Aorta (tissue), 5 donors: Measurements from ENCODE around the gene CRKL. TPM values are rescaled to one million over a fixed set of nuclear protein-coding genes. Genes with fewer than 3 reads are reported as not detected.

ENCODE experiments used
- ATAC-seq: fragments of 200-7000 bp; cut with Tn5 transposase; one replicate; pipeline ENCODE4 v1.9.1; 2022; ENCODE audit warnings: moderate library complexity; ENCODE audit not compliant: low FRiP score
- DNase-seq, 2 donors: peaks; one replicate each; pipeline ENCODE4 v3.0.0-alpha.2; 2020
- H3K27ac ChIP-seq, 2 donors: one replicate each; pipeline ENCODE4 v1.5.1; 2013; ENCODE audit warnings: low read length in 2 of 2, mild to moderate bottlenecking in 2 of 2, moderate library complexity in 2 of 2, control low read depth in 1 of 2, inconsistent platforms in 1 of 2, low read depth in 1 of 2
- H3K27me3 ChIP-seq, 2 donors: one replicate each; pipeline ENCODE4 v1.6.1; 2013; ENCODE audit warnings: control low read depth in 1 of 2, low read length in 1 of 2, mild to moderate bottlenecking in 1 of 2, moderate library complexity in 1 of 2; ENCODE audit not compliant: insufficient read depth in 2 of 2, control insufficient read depth in 1 of 2
- H3K36me3 ChIP-seq, 2 donors: one replicate each; pipeline ENCODE4 v1.6.1; 2013; ENCODE audit warnings: control low read depth in 1 of 2, low read length in 1 of 2, mild to moderate bottlenecking in 1 of 2; ENCODE audit not compliant: insufficient read depth in 2 of 2, control insufficient read depth in 1 of 2
- H3K4me1 ChIP-seq, 2 donors: one replicate each; pipeline ENCODE4 v1.6.1; 2013; ENCODE audit warnings: low read length in 2 of 2, control low read depth in 1 of 2, mild to moderate bottlenecking in 1 of 2, moderate library complexity in 1 of 2; ENCODE audit not compliant: insufficient read depth in 2 of 2, control insufficient read depth in 1 of 2
- H3K4me3 ChIP-seq, 2 donors: one replicate each; pipeline ENCODE4 v1.5.1; 2013; ENCODE audit warnings: low read length in 2 of 2, control low read depth in 1 of 2, mild to moderate bottlenecking in 1 of 2
- H3K9me3 ChIP-seq: one replicate; pipeline ENCODE4 v1.6.1; 2013; ENCODE audit warnings: mild to moderate bottlenecking, low read length; ENCODE audit not compliant: control insufficient read depth
- WGBS, 2 donors: extraction: QIAGEN DNeasy Blood & Tissue Kit; methylation state at CpG; one replicate each; pipeline ENCODE4 v1.1.7; 2013; 5-methylcytosine and 5-hydroxymethylcytosine counted together
- intact Hi-C, 2 donors: fragments of 100-400 bp; cut with DNase I; formaldehyde crosslinking; loops; one replicate each; pipeline versions ENCODE4 v1.14.2 to v1.15.0; 2022
- polyA plus RNA-seq, 2 donors: library from polyadenylated mRNA; stranded (reverse); fragments of 200-250 nt; gene quantifications; one replicate each; pipeline ENCODE4 v1.2.3, GENCODE V29; 2013
- total RNA-seq, 2 donors: library from RNA; stranded (reverse); fragmentation: NEBNext Ultra II Directional; extraction: Animal tissue kit (Norgen Biotek cat#: 25700); gene quantifications; one replicate each; pipeline ENCODE4 v1.2.1, GENCODE V29; 2021
- donor health status: healthy with polysubstance abuse.
- donor health status: Bipolar disorder and iron deficiency.
- donor health status: DM: no; HTN: no; CAD: no.
- donor health status: DM: no; HTN: no; CAD: no.
- donor health status: DM: yes; HTN: yes; CAD: no.

Gene CRKL
- total and polyA plus RNA-seq, 4 donors: 9.5 to 45.9 (median 25.3) TPM

DNA sequence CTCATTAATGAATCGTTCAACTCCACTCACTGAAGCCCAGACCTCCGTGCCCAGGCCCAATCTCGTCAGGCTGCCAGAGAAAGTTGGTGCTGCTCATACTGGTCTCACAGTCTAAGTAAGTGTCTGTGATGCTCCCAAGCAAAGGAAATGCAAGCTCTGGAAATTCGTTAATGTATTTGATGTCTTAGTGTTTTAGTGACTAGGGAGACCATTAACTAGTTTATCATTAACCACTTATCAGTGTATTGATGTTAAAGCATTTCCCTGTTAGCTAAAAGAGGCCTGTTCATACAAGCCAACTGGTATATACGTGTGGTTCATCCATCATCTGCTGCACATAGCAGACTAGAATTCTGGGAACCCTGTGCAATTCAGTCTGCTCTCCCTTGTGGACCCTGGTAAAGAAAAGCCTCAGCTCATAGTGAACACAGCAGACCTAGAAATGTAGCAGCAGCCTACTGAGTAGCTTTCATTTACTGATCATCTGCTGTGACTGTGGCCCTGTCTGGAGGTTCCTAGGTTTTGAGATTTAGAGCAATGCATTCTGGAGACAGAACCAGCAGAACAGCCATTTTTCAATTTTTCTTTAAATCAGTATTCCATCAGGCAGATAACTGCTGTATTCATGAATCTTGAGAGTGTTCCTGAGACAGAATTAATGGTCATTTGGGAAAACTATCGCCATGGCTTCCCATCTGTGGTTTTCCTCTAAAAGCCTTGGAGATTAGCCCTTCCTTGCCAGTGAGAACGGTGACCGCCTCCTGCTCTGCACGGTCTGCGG, 34.1 kb downstream of the CRKL start:
- ATAC-seq (no peak), DNase-seq (no peak)
- Histone ChIP-seq H3K4me1 (no peaks in the 10 kb centered on the region), H3K36me3 (peaks cover 0 to 5% of the 10 kb centered on the region in 2 donors), H3K4me3 (no peak overlapping the region), H3K9me3 (no peaks in the 10 kb centered on the region), H3K27ac (no peak overlapping the region), H3K27me3 (no peaks in the 10 kb centered on the region)
- intact Hi-C loops: no loop called here
- 79 to 82% methylated on average over 10 of the region's 10 CpGs for WGBS, 2 donors

- DNase-seq: peak in 1 of 2 donors; percentile 42
- intact Hi-C loops: no loop called here
- Histone ChIP-seq H3K27ac (no peak overlapping the region), H3K4me1 (no peaks in the 10 kb centered on the region), H3K27me3 (no peaks in the 10 kb centered on the region), H3K9me3 (no peaks in the 10 kb centered on the region), H3K36me3 (peaks cover 0 to 5% of the 10 kb centered on the region in 2 donors), H3K4me3 (no peak overlapping the region)
- no peak for ATAC-seq
- 82 to 85% methylated on average over 8 of the region's 8 CpGs for WGBS, 2 donors
Observed at GRCh38 chr22:20951932-20952380, 34.7 kb downstream of the CRKL start.

- DNase-seq: peak in 1 of 2 donors; percentile 41
- no peaks in the 10 kb centered on the region for H3K9me3 ChIP-seq
- H3K4me1 ChIP-seq: no peaks in the 10 kb centered on the region
- no peak overlapping the region for H3K27ac ChIP-seq
- H3K27me3 ChIP-seq: no peaks in the 10 kb centered on the region
- WGBS, 2 donors: 82 to 84% methylated on average over 13 of the region's 13 CpGs
- no peak for ATAC-seq
- H3K36me3 ChIP-seq: peaks cover 0 to 5% of the 10 kb centered on the region in 2 donors
- H3K4me3 ChIP-seq: no peak overlapping the region
- intact Hi-C loops: no loop called here
Observed at GRCh38 chr22:20952544-20953341, 35.5 kb downstream of the CRKL start.

GRCh38 chr22:20953342-20953608, 36.1 kb downstream of the CRKL start:
- Histone ChIP-seq H3K4me1 (no peaks in the 10 kb centered on the region), H3K4me3 (no peak overlapping the region), H3K27ac (no peak overlapping the region), H3K36me3 (peaks cover 0 to 5% of the 10 kb centered on the region in 2 donors), H3K27me3 (no peaks in the 10 kb centered on the region), H3K9me3 (no peaks in the 10 kb centered on the region)
- 68 to 70% methylated on average over 3 of the region's 3 CpGs for WGBS, 2 donors
- no peak for DNase-seq
- intact Hi-C loops: no loop called here
- no peak for ATAC-seq

DNA sequence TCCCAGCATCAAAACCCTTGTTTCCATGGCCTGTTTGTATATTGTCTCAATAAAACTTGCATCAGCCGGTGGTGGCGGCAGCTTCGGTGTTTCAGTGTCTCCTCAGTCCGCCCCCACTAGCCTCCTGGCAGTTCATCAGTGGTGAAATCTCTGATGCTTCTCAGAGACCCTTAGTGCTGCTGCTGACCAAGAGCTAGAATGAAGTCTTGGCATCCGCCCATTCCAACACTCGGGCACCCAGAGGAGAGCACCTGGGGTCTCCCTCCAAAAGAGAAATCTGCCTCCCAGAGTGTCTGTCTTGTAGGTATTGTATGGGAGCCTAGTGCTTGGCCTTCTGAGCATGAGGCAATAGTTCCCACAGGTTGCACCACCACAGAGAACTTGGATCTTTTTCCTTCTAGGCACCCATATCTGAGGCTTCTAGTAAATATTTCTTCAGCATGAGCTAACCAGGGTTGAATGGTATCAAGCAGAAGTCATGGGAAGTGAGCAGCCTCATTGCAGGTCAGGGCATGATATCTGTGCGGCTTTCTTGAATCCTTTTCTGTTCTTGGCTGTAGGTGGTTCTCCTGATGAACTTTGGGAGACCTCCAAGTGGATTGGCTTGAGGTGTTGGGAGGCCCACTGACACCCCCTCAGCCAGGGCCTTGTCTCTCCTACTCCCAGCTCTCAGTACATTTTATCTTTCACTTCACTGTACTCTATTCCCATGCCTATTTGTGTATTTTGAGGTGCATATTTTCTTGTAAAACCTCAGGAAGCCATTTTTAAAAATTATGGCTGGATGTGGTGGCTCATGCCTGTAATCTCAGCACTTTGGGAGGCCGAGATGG, 36.7 kb downstream of the CRKL start:
- H3K9me3 ChIP-seq: no peaks in the 10 kb centered on the region
- ATAC-seq: no peak
- H3K4me1 ChIP-seq: no peaks in the 10 kb centered on the region
- H3K4me3 ChIP-seq: no peak overlapping the region
- peak in 1 of 2 donors; percentile 56 for DNase-seq
- 89 to 90% methylated on average over 8 of the region's 8 CpGs for WGBS, 2 donors
- H3K36me3 ChIP-seq: peaks cover 0 to 5% of the 10 kb centered on the region in 2 donors
- H3K27me3 ChIP-seq: no peaks in the 10 kb centered on the region
- H3K27ac ChIP-seq: no peak overlapping the region
- intact Hi-C loops: no loop called here

- Histone ChIP-seq H3K4me3 (no peak overlapping the region), H3K27me3 (no peaks in the 10 kb centered on the region), H3K36me3 (peaks cover 0 to 1% of the 10 kb centered on the region in 2 donors), H3K9me3 (no peaks in the 10 kb centered on the region), H3K4me1 (no peaks in the 10 kb centered on the region), H3K27ac (no peak overlapping the region)
- WGBS, 2 donors: 90 to 91% methylated on average over 7 of the region's 7 CpGs
- intact Hi-C loops: no loop called here
- DNase-seq: no peak
- ATAC-seq: no peak
Observed at GRCh38 chr22:20955548-20955947, 38.3 kb downstream of the CRKL start.

DNA sequence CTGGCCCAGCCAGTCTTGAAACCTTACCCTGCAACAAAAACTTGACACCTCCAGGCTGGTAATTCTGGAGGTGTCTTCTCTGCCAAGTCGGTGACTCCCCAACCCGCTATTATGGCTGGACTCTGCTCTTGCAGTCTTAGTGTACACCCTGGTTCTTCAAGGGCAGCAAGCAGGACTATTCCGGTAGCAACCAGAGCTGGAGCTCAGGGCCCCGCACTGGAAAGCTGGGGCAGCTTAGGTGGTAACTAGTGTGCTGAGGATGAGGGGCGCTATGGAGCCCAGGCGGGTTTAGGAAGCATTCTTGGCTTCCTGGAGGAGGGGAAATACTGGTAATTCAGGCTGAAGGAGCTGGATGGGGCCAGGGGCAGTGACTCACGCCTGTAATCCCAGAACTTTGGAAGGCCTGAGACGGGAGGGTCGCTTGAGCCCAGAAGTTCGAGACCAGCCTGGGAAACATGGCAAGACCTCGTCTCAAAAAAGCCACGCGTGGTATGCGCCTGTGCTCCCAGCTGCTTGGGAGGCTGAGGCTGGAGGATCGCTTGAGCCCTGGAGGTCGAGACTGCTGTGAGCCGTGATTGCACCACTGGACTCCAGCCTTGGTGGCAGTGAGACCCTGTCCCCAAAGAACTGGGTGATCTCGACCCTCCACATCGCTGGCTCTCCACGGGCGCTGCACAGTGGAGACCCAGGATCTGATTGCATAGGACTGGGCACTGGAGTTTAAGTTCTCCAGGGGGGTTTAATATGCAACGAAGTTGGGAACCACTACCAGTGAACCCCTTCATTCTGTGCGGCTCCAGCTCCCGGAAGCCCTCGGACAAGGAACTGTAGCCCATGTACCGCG, 39.3 kb downstream of the CRKL start:
- intact Hi-C loops: no loop called here
- DNase-seq (no peak), ATAC-seq (no peak)
- H3K36me3 ChIP-seq: no peaks in the 10 kb centered on the region
- H3K27me3 ChIP-seq: no peaks in the 10 kb centered on the region
- no peaks in the 10 kb centered on the region for H3K4me1 ChIP-seq
- H3K9me3 ChIP-seq: no peaks in the 10 kb centered on the region
- no peak overlapping the region for H3K4me3 ChIP-seq
- no peak overlapping the region for H3K27ac ChIP-seq
- WGBS, 2 donors: 40 to 44% methylated on average over 27 of the region's 27 CpGs

- peak; percentile 65 for ATAC-seq
- Histone ChIP-seq H3K4me1 (no peaks in the 10 kb centered on the region), H3K9me3 (no peaks in the 10 kb centered on the region), H3K4me3 (peak overlapping the region; percentile 22 to 44), H3K36me3 (no peaks in the 10 kb centered on the region), H3K27ac (no peak overlapping the region), H3K27me3 (no peaks in the 10 kb centered on the region)
- 0 to 1% methylated on average over 52 to 59 of the region's 59 CpGs for WGBS, 2 donors
- no peak for DNase-seq
- intact Hi-C loops: no loop called here
Observed at GRCh38 chr22:20957102-20957682, 40.0 kb downstream of the CRKL start.
